ENCODE measurements around the gene RAX.

The RAX gene

GRCh38 chr18:59238385-59238784 lies 34.9 kb downstream of the RAX start:
- no peak for DNase-seq

GRCh38 chr18:59233017-59233410 lies 40.2 kb downstream of the RAX start:
- DNase-seq, result no peak

GRCh38 chr18:59232309-59233016 lies 40.8 kb downstream of the RAX start:
- DNase-seq, result no peak

- no peak for DNase-seq
Measured at GRCh38 chr18:59231877-59232276, 41.4 kb downstream of the RAX start.

GRCh38 chr18:59231114-59231513 lies 42.1 kb downstream of the RAX start:
- no peak for DNase-seq

GRCh38 chr18:59229701-59230443 lies 43.4 kb downstream of the RAX start:
- DNase-seq, result no peak

GRCh38 chr18:59229191-59229590 lies 44.1 kb downstream of the RAX start:
- no peak for DNase-seq

GRCh38 chr18:59228351-59228750 lies 44.9 kb downstream of the RAX start:
- no peak for DNase-seq

GRCh38 chr18:59222341-59222740 lies 50.9 kb downstream of the RAX start:
- DNase-seq, result no peak

- no peak for DNase-seq
Measured at GRCh38 chr18:59220784-59221765, 52.2 kb downstream of the RAX start.

- DNase-seq, result no peak
Measured at GRCh38 chr18:59220164-59220783, 53.0 kb downstream of the RAX start.

- DNase-seq, result no peak
Measured at GRCh38 chr18:59219672-59220163, 53.5 kb downstream of the RAX start, which contains the start of gene GRP. TSS of gene GRP (plus strand) at chr18:59220158. CDS start at chr18:59220266, 108 bp downstream.

GRCh38 chr18:59218018-59218417 lies 55.2 kb downstream of the RAX start:
- DNase-seq, result no peak
